IPS-18c (cell line): ENCODE data around the gene PRG2.
"Not testable (repeated sequence)": the region's sequence is repeated elsewhere in the genome, so short reads cannot be mapped to it uniquely, and the experiment has no call there.

ENCODE experiments used
- H3K4me3 ChIP-seq: 2 replicates; pipeline ENCODE4 v1.7.0; 2013; ENCODE audit warnings: low read depth, mild to moderate bottlenecking, low read length, moderate library complexity; ENCODE audit not compliant: insufficient read depth
- H3K9me3 ChIP-seq: one replicate; pipeline ENCODE4 v1.6.1; 2013; ENCODE audit warnings: mild to moderate bottlenecking, low read length, moderate library complexity; ENCODE audit not compliant: control insufficient read depth, insufficient read depth

The PRG2 gene

GRCh38 chr11:57405271-57405860 lies 14.9 kb upstream of the PRG2 start:
- H3K9me3 ChIP-seq: no peaks in the 10 kb centered on the region
- H3K4me3 ChIP-seq: no peak overlapping the region

GRCh38 chr11:57403802-57404147 lies 13.3 kb upstream of the PRG2 start:
- Histone ChIP-seq H3K9me3 (no peaks in the 10 kb centered on the region), H3K4me3 (no peak overlapping the region)

GRCh38 chr11:57403003-57403801 lies 12.8 kb upstream of the PRG2 start:
- H3K9me3 ChIP-seq, H3K4me3 ChIP-seq: not testable (repeated sequence)

GRCh38 chr11:57402188-57403002 lies 11.9 kb upstream of the PRG2 start:
- H3K9me3 ChIP-seq: no peaks in the 10 kb centered on the region

DNA sequence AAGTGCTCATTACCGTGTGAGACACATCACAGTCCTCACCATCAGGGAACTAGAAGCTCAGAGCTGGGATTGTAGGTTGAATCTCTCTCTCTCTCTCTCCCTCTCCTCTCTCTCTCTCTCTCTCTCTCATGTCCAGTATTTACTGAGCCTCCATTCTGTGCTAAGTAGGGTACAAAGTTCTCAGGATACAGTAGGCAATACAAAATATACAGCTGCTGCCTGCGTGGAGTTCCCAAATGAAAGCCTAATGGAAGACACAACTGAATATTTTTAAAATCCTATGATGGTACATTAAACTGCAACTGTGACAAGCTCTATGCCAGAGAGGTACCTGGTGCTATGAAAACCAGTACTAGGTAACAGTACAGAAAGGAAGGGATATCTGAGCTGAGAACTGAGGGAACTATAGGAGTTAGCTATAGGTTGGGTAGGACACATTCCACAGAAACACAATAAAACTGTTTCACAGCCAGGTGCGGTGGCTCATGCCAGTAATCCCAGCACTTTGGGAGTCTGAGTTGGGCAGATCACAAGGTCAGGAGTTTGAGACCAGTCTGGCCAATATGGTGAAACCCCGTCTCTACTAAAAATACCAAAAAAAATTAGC lies 9.6 kb upstream of the PRG2 start:
- Histone ChIP-seq H3K4me3 (no peak overlapping the region), H3K9me3 (no peaks in the 10 kb centered on the region)

More at GRCh38 chr11:57402188-57403002, 11.9 kb upstream of the PRG2 start:
- no peak overlapping the region for H3K4me3 ChIP-seq

GRCh38 chr11:57399221-57399620 lies 8.8 kb upstream of the PRG2 start:
- H3K4me3 ChIP-seq: no peak overlapping the region

GRCh38 chr11:57397394-57397990 lies 7.0 kb upstream of the PRG2 start:
- no peak overlapping the region for H3K4me3 ChIP-seq
- H3K9me3 ChIP-seq: no peaks in the 10 kb centered on the region

More at GRCh38 chr11:57399221-57399620, 8.8 kb upstream of the PRG2 start:
- no peaks in the 10 kb centered on the region for H3K9me3 ChIP-seq

GRCh38 chr11:57396744-57397143 lies 6.3 kb upstream of the PRG2 start:
- Histone ChIP-seq H3K9me3 (no peaks in the 10 kb centered on the region), H3K4me3 (no peak overlapping the region)

- H3K9me3 ChIP-seq: no peaks in the 10 kb centered on the region
- no peak overlapping the region for H3K4me3 ChIP-seq
Measured at GRCh38 chr11:57395905-57396623, 5.6 kb upstream of the PRG2 start.

DNA sequence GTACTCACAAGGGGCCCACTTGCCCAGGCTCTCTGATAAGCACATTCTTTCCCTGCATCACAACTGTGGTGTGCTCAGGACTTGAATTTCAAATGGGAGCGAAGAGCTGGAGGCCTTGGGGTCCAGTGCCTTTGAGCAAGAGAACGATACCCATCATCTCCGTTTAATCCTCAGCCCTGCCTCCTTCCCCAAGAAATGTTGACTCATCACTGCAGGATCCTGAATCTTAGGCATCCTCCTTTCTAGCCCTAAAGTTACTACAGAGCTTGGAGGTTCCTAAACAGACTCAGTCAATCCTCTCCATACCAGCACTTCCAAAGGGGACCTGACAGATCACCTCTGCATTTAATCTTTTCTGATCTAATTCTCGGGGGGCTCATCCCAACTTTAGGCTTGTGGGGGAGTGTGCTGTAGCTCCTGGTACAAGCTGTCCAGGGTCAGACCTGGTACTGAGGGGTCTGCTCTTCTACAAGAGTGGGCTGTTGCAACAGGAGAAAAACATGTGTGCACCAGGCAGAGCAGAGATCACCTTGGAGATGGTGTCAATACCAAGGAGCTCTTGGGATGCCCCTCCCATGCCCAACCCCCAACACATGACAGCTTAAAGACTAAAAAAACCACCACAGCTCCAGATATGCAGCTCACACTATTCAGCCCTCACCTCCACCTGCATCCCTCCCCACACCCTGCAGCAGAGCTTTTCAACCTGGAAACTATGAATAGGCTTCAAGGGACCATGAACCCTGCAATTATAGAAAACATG lies 3.9 kb upstream of the PRG2 start:
- no peaks in the 10 kb centered on the region for H3K9me3 ChIP-seq
- H3K4me3 ChIP-seq: no peak overlapping the region

DNA sequence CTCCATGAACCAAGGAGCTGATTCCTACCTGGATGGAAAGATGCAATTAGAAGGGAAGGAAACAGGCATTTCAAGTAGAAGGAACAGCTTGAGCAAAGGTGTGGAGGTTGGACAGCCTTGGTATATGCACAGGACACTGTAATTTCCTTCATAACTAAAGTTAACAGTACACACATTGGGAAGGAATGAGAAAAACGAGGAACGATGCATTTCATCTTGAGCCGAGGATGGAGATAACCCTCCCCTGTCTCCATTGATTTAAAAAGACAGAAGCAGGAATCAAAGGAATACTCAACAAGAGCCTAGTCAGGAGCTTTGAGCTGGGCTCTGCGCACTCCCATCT lies 2.3 kb upstream of the PRG2 start:
- H3K4me3 ChIP-seq: no peak overlapping the region
- no peaks in the 10 kb centered on the region for H3K9me3 ChIP-seq

GRCh38 chr11:57392066-57392762 lies 1.8 kb upstream of the PRG2 start:
- Histone ChIP-seq H3K4me3 (no peak overlapping the region), H3K9me3 (no peaks in the 10 kb centered on the region)

DNA sequence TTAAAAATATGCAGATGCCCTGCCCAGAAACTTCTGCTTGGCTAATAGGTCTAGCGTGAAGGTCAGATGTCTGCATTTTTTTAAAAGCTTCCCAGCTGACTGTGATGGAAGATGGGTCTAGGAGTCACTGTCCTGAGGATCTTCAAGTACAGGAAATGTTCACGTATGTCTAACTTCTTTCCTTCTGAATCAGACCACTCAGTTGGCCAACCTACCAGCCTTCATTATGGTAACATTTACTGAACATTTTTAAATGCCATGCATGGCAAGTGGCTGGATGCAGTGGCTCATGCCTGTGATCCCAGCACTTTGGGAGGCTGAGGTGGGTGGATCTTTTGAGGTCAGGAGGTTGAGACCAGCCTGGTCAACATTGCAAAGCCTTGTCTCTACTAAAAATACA lies 1.1 kb upstream of the PRG2 start:
- no peaks in the 10 kb centered on the region for H3K9me3 ChIP-seq
- no peak overlapping the region for H3K4me3 ChIP-seq

DNA sequence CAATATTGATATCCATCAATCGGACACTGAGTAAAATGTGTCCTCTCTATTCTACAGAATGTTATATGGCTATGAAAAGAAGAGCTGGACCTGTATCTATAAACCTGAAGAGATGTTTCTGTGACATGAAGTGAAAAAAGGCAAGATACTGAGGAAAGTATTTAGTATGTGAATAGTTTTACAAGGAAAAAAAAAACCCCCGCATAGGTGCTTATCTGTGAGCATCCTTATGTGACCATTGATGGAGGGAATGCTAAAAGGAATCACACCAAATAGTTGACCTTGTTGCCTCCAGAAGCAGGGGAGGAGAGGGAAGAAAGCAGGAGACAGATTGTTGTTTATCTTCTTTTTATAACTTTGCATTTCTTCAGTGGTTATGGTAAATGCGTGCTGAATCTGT lies 661 bp upstream of the PRG2 start:
- H3K9me3 ChIP-seq: no peaks in the 10 kb centered on the region

DNA sequence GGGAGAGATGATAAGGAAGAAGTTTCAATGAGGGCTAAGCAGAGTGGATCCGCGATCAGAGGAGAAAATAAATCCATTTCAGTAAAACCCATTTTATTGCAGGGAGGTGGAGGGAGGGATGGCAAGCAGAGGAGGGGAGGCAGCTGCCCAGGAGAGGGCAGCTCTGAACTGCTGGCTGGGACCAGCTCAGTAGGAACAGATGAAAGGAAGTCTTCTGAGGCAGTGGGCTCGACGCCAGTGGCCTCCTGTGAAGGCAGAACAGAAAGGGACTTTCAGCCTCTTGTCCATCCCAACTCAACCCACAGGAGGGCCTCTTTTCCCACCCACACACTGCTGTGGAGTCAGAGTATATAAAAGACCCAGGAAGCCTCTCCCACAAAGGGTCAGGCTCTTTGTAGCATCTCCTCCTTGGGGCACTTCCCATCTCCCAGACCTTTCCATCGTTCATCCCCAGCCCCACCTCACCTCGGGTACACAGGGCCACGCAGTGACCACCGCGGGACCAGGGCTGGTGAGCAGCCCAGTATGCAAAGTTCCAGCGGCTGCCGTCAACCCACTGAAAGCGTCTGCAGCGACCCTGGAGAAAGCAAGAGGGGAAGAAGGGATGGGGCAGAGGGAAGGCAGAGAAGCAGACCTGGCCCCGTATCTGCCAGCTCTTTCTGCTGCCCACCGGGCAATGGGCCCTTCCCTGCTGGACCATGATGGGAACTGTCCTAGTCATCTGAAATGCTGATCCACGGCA lies 3.0 kb downstream of the PRG2 start:
- Histone ChIP-seq H3K4me3 (no peak overlapping the region), H3K9me3 (no peaks in the 10 kb centered on the region)

More for the DNA sequence above, 661 bp upstream of the PRG2 start:
- no peak overlapping the region for H3K4me3 ChIP-seq
